HepG2 (cell line): ENCODE results near the gene ZKSCAN1. TPM values are rescaled to one million over a fixed set of nuclear protein-coding genes. Genes with fewer than 3 reads are reported as not detected.
A peak's percentile ranks its signal among the peaks of the same experiment; 100 is the strongest.

ENCODE experiments used
- ARID2 ChIP-seq: sonication (generic); formaldehyde crosslinking; IDR thresholded peaks from 2 replicates; pipeline ENCODE4 v1.8.1; 2022; ENCODE audit warnings: mild to moderate bottlenecking, missing genetic modification reagents, borderline replicate concordance
- BRCA1 ChIP-seq: sonication (generic); formaldehyde crosslinking; IDR thresholded peaks from 2 replicates; pipeline ENCODE4 v1.4.0; 2020; ENCODE audit warnings: missing genetic modification reagents
- CCDC6 ChIP-seq: sonication (generic); formaldehyde crosslinking; IDR thresholded peaks from 2 replicates; pipeline ENCODE4 v1.8.1; 2022; ENCODE audit warnings: mild to moderate bottlenecking, missing genetic modification reagents, moderate library complexity
- FOXO1 ChIP-seq: sonication (generic); formaldehyde crosslinking; IDR thresholded peaks from 2 replicates; pipeline ENCODE4 v1.4.0; 2020; ENCODE audit warnings: missing genetic modification reagents
- GATA4 ChIP-seq: sonication (generic); IDR thresholded peaks from 2 replicates; pipeline ENCODE4 v1.6.1; 2016; ENCODE audit warnings: antibody characterized with exemption, low read depth, borderline replicate concordance
- HIVEP1 ChIP-seq: sonication (generic); formaldehyde crosslinking; IDR thresholded peaks from 2 replicates; pipeline ENCODE4 v1.4.0; 2020; ENCODE audit warnings: mild to moderate bottlenecking, missing genetic modification reagents
- ISL2 ChIP-seq: sonication (generic); formaldehyde crosslinking; IDR thresholded peaks from 2 replicates; pipeline ENCODE4 v1.5.0; 2020; ENCODE audit warnings: missing genetic modification reagents
- JARID2 ChIP-seq: sonication (generic); formaldehyde crosslinking; IDR thresholded peaks from 2 replicates; pipeline ENCODE4 v1.8.1; 2023; ENCODE audit warnings: missing genetic modification reagents, inconsistent platforms; ENCODE audit not compliant: insufficient replicate concordance
- KDM5A ChIP-seq: fragments of 200-600 bp; sonication (generic); IDR thresholded peaks from 2 replicates; pipeline ENCODE4 v1.7.0; 2018; ENCODE audit warnings: antibody characterized with exemption, mild to moderate bottlenecking, low read length, borderline replicate concordance
- MAFF ChIP-seq: IDR thresholded peaks from 2 replicates; pipeline ENCODE4 v1.6.1; 2011; ENCODE audit warnings: low read depth, low read length, improper control_type of control experiment
- NFATC3 ChIP-seq: sonication (generic); formaldehyde crosslinking; IDR thresholded peaks from 2 replicates; pipeline ENCODE4 v1.5.1; 2020; ENCODE audit warnings: mild to moderate bottlenecking, missing genetic modification reagents
- NFIC ChIP-seq: IDR thresholded peaks from 2 replicates; pipeline ENCODE4 v1.6.1; 2012; ENCODE audit warnings: mild to moderate bottlenecking, low read length, inconsistent platforms
- NONO ChIP-seq, 2 experiments: fragments of 450-650 bp in 1 of 2; sonication (generic) in 1 of 2; formaldehyde crosslinking in 1 of 2; IDR thresholded peaks in 1 of 2; conservative IDR thresholded peaks in 1 of 2; 2 replicates each; pipeline versions ENCODE4 v1.6.1 to v1.8.0; 2017 to 2022; ENCODE audit warnings: mild to moderate bottlenecking in 1 of 2, missing genetic modification reagents in 1 of 2, moderate library complexity in 1 of 2
- RORA ChIP-seq: sonication (generic); formaldehyde crosslinking; IDR thresholded peaks from 2 replicates; pipeline ENCODE4 v1.5.0; 2020; ENCODE audit warnings: mild to moderate bottlenecking, missing genetic modification reagents, moderate library complexity
- SKI ChIP-seq: fragments of 450-650 bp; IDR thresholded peaks from one replicate; pipeline ENCODE4 v1.6.1; 2018; ENCODE audit warnings: mild to moderate bottlenecking; ENCODE audit not compliant: partially characterized antibody
- THAP9 ChIP-seq: sonication (generic); formaldehyde crosslinking; IDR thresholded peaks from 2 replicates; pipeline ENCODE4; 2020; ENCODE audit warnings: missing genetic modification reagents, mild to moderate bottlenecking, borderline replicate concordance
- U2AF1 ChIP-seq: fragments of 200-400 bp; formaldehyde crosslinking; optimal IDR thresholded peaks from 2 replicates; pipeline ENCODE3; 2017; ENCODE audit warnings: mild to moderate bottlenecking, low read depth, low read length
- ZFP36L1 ChIP-seq: sonication (generic); formaldehyde crosslinking; IDR thresholded peaks from 2 replicates; pipeline ENCODE4 v1.8.0; 2022; ENCODE audit warnings: mild to moderate bottlenecking, missing genetic modification reagents, moderate library complexity
- ZNF619 ChIP-seq: sonication (generic); formaldehyde crosslinking; IDR thresholded peaks from 2 replicates; pipeline ENCODE4 v1.4.0; 2020; ENCODE audit warnings: mild to moderate bottlenecking, missing genetic modification reagents
- ZNF746 ChIP-seq: sonication (generic); formaldehyde crosslinking; IDR thresholded peaks from 2 replicates; pipeline ENCODE4 v1.8.0; 2022; ENCODE audit warnings: mild to moderate bottlenecking, missing genetic modification reagents
- polyA plus RNA-seq, 8 experiments: library from polyadenylated mRNA; depleted of rRNA in 3 of 8; stranded (reverse) in 7 of 8; unstranded in 1 of 8; fragments of >200 nt; fragmentation: Illumina TruSeq in 4 of 8; extraction: Trizol in 4 of 8; gene quantifications; 2 replicates each; pipeline versions ENCODE4 v1.2.1 to v1.2.3, GENCODE V29; 2011 to 2016; ENCODE audit warnings: low read depth in 4 of 8, missing spikeins in 1 of 8, mixed read lengths in 1 of 8; ENCODE audit not compliant: insufficient read depth in 1 of 8
- total RNA-seq, 5 experiments: library from RNA; depleted of rRNA; stranded (reverse); fragments of >200 nt; fragmentation: Illumina TruSeq; extraction: Trizol; gene quantifications; 2 replicates each; pipeline ENCODE4 v1.2.3, GENCODE V29; 2016; ENCODE audit warnings: low read depth in 1 of 5
- TF ChIP-seq, protein P1 (sequence below): sonication (generic); formaldehyde crosslinking; IDR thresholded peaks from 2 replicates; pipeline ENCODE4 v1.8.1; 2023; ENCODE audit warnings: missing genetic modification reagents, inconsistent platforms, borderline replicate concordance
- TF ChIP-seq, protein P2 (sequence below): IDR thresholded peaks from 2 replicates; pipeline ENCODE4 v1.6.1; 2016

The ZKSCAN1 gene
- total and polyA plus RNA-seq, 2 of the 13 experiments (the other 11 are each of a cell fraction or from before 2014, with no cell fraction given), result 46.4 to 60.6 TPM

GRCh38 chr7:100079024-100079560 is 63.7 kb downstream of the ZKSCAN1 start (continued):
- TF ChIP-seq, protein P1, sequence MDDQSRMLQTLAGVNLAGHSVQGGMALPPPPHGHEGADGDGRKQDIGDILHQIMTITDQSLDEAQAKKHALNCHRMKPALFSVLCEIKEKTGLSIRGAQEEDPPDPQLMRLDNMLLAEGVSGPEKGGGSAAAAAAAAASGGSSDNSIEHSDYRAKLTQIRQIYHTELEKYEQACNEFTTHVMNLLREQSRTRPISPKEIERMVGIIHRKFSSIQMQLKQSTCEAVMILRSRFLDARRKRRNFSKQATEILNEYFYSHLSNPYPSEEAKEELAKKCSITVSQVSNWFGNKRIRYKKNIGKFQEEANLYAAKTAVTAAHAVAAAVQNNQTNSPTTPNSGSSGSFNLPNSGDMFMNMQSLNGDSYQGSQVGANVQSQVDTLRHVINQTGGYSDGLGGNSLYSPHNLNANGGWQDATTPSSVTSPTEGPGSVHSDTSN (CRISPR knock-in tag), result no peak
- TF ChIP-seq HIVEP1 (CRISPR knock-in tag) (no peak), NFIC (no peak), KDM5A (no peak), ARID2 (CRISPR knock-in tag) (no peak), NFATC3 (CRISPR knock-in tag) (no peak), FOXO1 (peak; percentile 83; the same call in 1 of the 2 replicates), RORA (CRISPR knock-in tag) (no peak), ZNF619 (no peak), MAFF (no peak), GATA4 (no peak), JARID2 (no peak), U2AF1 (no peak), ZFP36L1 (CRISPR knock-in tag) (no peak), SKI (no peak), BRCA1 (CRISPR knock-in tag) (no peak), ISL2 (CRISPR knock-in tag) (peak; percentile 40; the same call in 1 of the 2 replicates), NONO (IDR thresholded peaks at IDR 0.05) (no peak), NONO (CRISPR knock-in tag; conservative IDR thresholded peaks at IDR 0.05) (0 out of 2 replicates have a peak, but pooled peaks have one; percentile 43), ZNF746 (CRISPR knock-in tag) (no peak), THAP9 (no peak), CCDC6 (peak; percentile 50; the same call in 1 of the 2 replicates)
- TF ChIP-seq, protein P2, sequence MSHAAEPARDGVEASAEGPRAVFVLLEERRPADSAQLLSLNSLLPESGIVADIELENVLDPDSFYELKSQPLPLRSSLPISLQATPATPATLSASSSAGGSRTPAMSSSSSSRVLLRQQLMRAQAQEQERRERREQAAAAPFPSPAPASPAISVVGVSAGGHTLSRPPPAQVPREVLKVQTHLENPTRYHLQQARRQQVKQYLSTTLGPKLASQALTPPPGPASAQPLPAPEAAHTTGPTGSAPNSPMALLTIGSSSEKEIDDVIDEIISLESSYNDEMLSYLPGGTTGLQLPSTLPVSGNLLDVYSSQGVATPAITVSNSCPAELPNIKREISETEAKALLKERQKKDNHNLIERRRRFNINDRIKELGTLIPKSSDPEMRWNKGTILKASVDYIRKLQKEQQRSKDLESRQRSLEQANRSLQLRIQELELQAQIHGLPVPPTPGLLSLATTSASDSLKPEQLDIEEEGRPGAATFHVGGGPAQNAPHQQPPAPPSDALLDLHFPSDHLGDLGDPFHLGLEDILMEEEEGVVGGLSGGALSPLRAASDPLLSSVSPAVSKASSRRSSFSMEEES, result no peak
